Fibroblast of mammary gland (primary cell): Measurements from ENCODE around the gene MTF1.
A peak's percentile ranks its signal among the peaks of the same experiment; 100 is the strongest.

ENCODE experiments used
- DNase-seq: peaks from one replicate; pipeline ENCODE4 v3.0.0-alpha.2; 2010; ENCODE audit warnings: low read depth
- H3K4me3 ChIP-seq: 2 replicates; pipeline ENCODE4 v1.5.1; 2011; ENCODE audit warnings: low read depth, mild to moderate bottlenecking, low read length, moderate library complexity; ENCODE audit not compliant: control insufficient read depth
- TF ChIP-seq, protein P1 (sequence below): conservative IDR thresholded peaks from 2 replicates; pipeline ENCODE4 v1.5.1; 2011; ENCODE audit warnings: low read depth, low read length, inconsistent platforms; ENCODE audit not compliant: control insufficient read depth, insufficient read depth

The MTF1 gene

DNA sequence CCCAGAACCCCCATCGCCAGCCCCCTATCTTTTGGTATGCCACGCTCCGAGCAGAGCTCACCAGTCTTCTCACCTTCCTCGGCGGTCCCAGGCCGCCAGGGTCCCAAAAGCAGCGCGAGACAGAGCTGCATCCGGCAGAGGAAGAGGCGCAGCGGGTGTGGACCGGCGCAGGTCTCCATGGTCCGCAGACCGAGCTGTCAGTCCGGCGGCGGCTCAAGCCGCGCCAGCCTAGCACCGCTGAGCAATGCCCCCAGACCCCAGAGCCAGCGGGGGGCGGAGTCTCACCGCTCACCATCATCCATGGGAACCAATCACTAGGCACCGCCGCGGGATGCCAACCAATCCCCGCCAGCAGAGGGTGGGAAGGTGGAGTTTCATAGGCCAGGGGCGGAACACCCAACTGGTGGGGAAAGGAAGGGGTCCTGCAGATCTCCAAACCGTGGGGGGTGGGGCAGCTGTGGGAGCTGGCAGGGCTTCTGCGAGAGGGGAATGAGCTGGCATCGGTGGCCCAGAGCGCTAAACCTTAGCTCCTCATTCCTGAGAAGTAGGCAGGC is 94.4 kb downstream of the MTF1 start, which contains the start of gene EPHA10:
Gene EPHA10, minus strand, starts transcription at position 233 of the 554 bp plus-strand sequence. Its CDS starts 54 bp downstream, at position 179.
- no peak within 1 kb of the TSS for H3K4me3 ChIP-seq
- DNase-seq = no peak
- TF ChIP-seq, protein P1, sequence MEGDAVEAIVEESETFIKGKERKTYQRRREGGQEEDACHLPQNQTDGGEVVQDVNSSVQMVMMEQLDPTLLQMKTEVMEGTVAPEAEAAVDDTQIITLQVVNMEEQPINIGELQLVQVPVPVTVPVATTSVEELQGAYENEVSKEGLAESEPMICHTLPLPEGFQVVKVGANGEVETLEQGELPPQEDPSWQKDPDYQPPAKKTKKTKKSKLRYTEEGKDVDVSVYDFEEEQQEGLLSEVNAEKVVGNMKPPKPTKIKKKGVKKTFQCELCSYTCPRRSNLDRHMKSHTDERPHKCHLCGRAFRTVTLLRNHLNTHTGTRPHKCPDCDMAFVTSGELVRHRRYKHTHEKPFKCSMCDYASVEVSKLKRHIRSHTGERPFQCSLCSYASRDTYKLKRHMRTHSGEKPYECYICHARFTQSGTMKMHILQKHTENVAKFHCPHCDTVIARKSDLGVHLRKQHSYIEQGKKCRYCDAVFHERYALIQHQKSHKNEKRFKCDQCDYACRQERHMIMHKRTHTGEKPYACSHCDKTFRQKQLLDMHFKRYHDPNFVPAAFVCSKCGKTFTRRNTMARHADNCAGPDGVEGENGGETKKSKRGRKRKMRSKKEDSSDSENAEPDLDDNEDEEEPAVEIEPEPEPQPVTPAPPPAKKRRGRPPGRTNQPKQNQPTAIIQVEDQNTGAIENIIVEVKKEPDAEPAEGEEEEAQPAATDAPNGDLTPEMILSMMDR = no peak

DNA sequence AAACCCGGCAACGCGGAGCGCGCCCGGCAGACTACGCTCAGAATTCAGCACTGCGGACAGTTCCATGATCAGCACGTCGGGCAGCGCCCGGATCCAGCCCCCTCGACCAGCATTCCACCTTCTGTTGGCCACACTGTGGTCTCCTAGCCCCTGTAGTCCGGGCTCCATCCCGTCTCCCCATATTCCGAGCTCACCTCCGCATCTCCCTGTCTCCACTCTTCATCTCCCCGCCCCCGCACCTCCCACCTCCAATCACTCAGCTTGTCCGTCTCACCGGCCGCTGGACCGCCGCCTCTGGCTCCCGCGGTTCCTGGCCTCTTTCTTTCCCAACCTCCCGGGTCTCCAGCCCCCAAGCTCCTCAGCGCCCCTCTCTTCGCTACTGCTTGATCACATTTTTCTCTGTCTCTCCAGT is 95.0 kb downstream of the MTF1 start:
- TF ChIP-seq, protein P1 = no peak
- H3K4me3 ChIP-seq = no peak overlapping the region
- DNase-seq = peak; percentile 41

DNA sequence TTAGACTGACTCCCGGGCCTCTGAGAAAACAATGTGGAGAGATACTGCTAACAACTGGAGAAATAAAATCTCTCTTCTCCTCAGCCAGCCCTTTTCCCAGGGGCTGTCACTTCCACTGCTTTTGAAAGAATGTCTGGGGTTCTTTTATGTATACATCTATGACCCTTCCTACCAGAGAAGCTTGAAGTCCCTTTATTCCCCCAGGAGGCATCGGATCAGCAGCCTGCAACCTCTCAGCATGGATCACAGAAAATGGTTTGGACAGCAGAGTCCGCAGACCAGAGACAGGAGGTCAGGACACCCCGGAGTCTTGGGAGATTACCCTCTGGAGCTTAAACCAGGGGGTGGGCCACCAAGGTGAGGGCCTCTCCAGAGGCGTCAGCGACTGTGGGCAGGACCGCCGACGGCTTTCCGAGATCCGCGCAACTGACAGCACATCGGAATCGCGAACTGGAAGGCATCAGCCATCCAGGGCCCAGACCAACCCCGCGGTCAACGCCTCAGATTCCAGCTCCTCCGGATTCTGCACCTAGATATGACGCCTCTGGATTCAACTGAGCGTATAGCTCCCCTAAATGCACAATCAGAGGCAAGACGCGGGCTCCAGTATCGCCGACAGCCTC is 95.5 kb downstream of the MTF1 start:
- DNase-seq = no peak
- TF ChIP-seq, protein P1 = no peak
- H3K4me3 ChIP-seq = no peak overlapping the region

DNA sequence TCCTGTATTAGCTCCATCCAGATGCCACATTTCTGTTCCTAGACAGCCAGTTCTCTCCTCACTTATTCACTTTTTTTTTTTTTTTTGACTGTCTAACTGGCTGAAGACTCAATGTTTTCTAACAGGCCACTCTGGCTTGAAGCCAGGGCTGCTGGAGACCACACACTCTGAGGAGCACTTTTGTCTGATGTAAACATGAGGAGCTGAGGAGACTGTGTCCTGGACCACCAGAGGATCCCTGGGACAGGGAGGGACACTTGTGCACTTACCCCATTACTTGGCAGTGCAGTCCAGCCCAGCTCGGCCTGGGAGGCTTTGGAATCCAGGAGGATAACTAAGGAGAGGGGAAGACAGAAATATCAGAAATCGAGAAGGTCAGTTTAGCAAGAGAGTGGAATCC is 96.9 kb downstream of the MTF1 start:
- H3K4me3 ChIP-seq = no peak overlapping the region
- TF ChIP-seq, protein P1 = no peak
- DNase-seq = no peak

DNA sequence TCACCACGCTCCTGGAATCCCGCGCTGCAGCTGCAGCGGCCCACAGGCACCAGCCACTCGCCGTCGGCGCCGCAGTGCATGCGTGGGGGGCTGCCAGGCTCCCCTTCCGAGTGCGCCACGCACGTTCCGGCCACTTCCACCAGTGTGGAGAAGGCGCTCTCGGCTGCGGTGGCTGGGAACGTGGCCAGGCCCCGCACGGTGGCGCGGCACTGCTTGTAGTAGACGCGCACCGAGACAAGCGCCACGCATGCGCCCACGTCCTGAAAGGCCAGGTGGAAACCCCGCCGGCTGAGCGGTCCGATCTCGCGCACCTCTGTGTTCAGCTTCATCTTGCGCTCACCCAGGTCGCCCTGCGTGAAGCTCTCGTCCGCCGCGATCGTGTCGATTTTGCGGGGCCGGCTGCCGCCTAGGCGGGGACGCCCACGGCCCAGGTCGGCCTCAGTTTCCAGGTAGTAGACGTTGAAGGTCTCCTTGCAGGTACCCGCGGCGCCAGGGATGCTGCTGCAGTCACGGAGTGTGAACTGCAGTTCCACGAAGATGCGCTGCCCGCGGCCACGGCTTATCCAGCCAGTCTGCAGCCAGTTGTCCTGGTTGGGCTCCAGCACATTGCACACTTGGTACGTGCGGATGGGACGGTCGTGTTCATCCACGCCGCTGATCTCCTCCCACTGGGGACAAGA is 97.8 kb downstream of the MTF1 start:
- DNase-seq = no peak

More for the DNA sequence above, 97.8 kb downstream of the MTF1 start:
- H3K4me3 ChIP-seq = no peak overlapping the region
- TF ChIP-seq, protein P1 = no peak
